Measurements from ENCODE around the gene DOP1A.

The DOP1A gene

GRCh38 chr6:83065511-83066192 is 1.8 kb upstream of the DOP1A start, which contains the start of gene UBE3D:
UBE3D (minus strand) TSS chr6:83065841; CDS start chr6:83065718, 123 bp downstream.
- TF ChIP-seq MAX (IDR thresholded peaks at IDR 0.05), result peak; percentile 88
- TF ChIP-seq EP300 (IDR thresholded peaks at IDR 0.05; ENCODE audit: borderline replicate concordance), result no peak
- TF ChIP-seq TCF12 (IDR thresholded peaks at IDR 0.05; ENCODE audit: low read depth), result peak; percentile 42; the same call in 1 of the 2 replicates
- TF ChIP-seq CREB1 (IDR thresholded peaks at IDR 0.05; ENCODE audit: low read depth), result 0 out of 2 replicates have a peak, but pooled peaks have one; percentile 14
- TF ChIP-seq NFIC (IDR thresholded peaks at IDR 0.05), result peak; percentile 53
- TF ChIP-seq TEAD4 (IDR thresholded peaks at IDR 0.05), result no peak
- no peak for TF ChIP-seq REST (IDR thresholded peaks at IDR 0.05; ENCODE audit: low read depth)
- TF ChIP-seq YY1 (IDR thresholded peaks at IDR 0.05; ENCODE audit: low read depth), result 0 out of 2 replicates have a peak, but pooled peaks have one; percentile 35
- TF ChIP-seq ZBTB7A (IDR thresholded peaks at IDR 0.05; ENCODE audit: low read depth), result 0 out of 2 replicates have a peak, but pooled peaks have one; percentile 61
- peak; percentile 55 for TF ChIP-seq TAF1 (IDR thresholded peaks at IDR 0.05; ENCODE audit: low read depth)
- no peak; the same call in 1 of the 2 replicates for TF ChIP-seq EGR1 (IDR thresholded peaks at IDR 0.05)
- peak; percentile 84 for TF ChIP-seq USF1 (IDR thresholded peaks at IDR 0.05)
- TF ChIP-seq RAD21 (IDR thresholded peaks at IDR 0.05; ENCODE audit: low read depth), result peak; percentile 16; the same call in 1 of the 2 replicates
- TF ChIP-seq FOXM1 (IDR thresholded peaks at IDR 0.05; ENCODE audit: borderline replicate concordance, low read depth), result 0 out of 2 replicates have a peak, but pooled peaks have one; percentile 18
- TF ChIP-seq CEBPB (IDR thresholded peaks at IDR 0.05), result no peak

- no peak for TF ChIP-seq FOXM1 (IDR thresholded peaks at IDR 0.05; ENCODE audit: borderline replicate concordance, low read depth)
Measured at GRCh38 chr6:83068616-83069015, 1.1 kb downstream of the DOP1A start.

GRCh38 chr6:83069633-83070032 is 2.2 kb downstream of the DOP1A start:
- no peak for TF ChIP-seq YY1 (IDR thresholded peaks at IDR 0.05; ENCODE audit: low read depth)
- TF ChIP-seq FOXM1 (IDR thresholded peaks at IDR 0.05; ENCODE audit: borderline replicate concordance, low read depth), result no peak
- TF ChIP-seq MAX (IDR thresholded peaks at IDR 0.05), result no peak
- TF ChIP-seq NFIC (IDR thresholded peaks at IDR 0.05), result no peak
- TF ChIP-seq TAF1 (IDR thresholded peaks at IDR 0.05; ENCODE audit: low read depth), result no peak
- TF ChIP-seq USF1 (IDR thresholded peaks at IDR 0.05), result no peak
- TF ChIP-seq TEAD4 (IDR thresholded peaks at IDR 0.05), result no peak
- no peak for TF ChIP-seq ZBTB7A (IDR thresholded peaks at IDR 0.05; ENCODE audit: low read depth)
- no peak for TF ChIP-seq EGR1 (IDR thresholded peaks at IDR 0.05)
- no peak for TF ChIP-seq TCF12 (IDR thresholded peaks at IDR 0.05; ENCODE audit: low read depth)
- no peak for TF ChIP-seq RAD21 (IDR thresholded peaks at IDR 0.05; ENCODE audit: low read depth)
- no peak for TF ChIP-seq CREB1 (IDR thresholded peaks at IDR 0.05; ENCODE audit: low read depth)
- no peak for TF ChIP-seq REST (IDR thresholded peaks at IDR 0.05; ENCODE audit: low read depth)
- TF ChIP-seq CEBPB (IDR thresholded peaks at IDR 0.05), result no peak
- TF ChIP-seq EP300 (IDR thresholded peaks at IDR 0.05; ENCODE audit: borderline replicate concordance), result no peak

GRCh38 chr6:83071023-83071422 is 3.6 kb downstream of the DOP1A start:
- TF ChIP-seq REST (IDR thresholded peaks at IDR 0.05; ENCODE audit: low read depth) (no peak), CEBPB (IDR thresholded peaks at IDR 0.05) (no peak), CREB1 (IDR thresholded peaks at IDR 0.05; ENCODE audit: low read depth) (no peak), YY1 (IDR thresholded peaks at IDR 0.05; ENCODE audit: low read depth) (no peak), TCF12 (IDR thresholded peaks at IDR 0.05; ENCODE audit: low read depth) (no peak), MAX (IDR thresholded peaks at IDR 0.05) (no peak), RAD21 (IDR thresholded peaks at IDR 0.05; ENCODE audit: low read depth) (no peak), EP300 (IDR thresholded peaks at IDR 0.05; ENCODE audit: borderline replicate concordance) (no peak), TEAD4 (IDR thresholded peaks at IDR 0.05) (no peak)
